ENCODE results near the gene UBTD2. TPM values are rescaled to one million over a fixed set of nuclear protein-coding genes. Genes with fewer than 3 reads are reported as not detected.

The UBTD2 gene
- total and polyA plus RNA-seq, 12 donors, result 7.5 to 11.3 (median 8.9) TPM

DNA sequence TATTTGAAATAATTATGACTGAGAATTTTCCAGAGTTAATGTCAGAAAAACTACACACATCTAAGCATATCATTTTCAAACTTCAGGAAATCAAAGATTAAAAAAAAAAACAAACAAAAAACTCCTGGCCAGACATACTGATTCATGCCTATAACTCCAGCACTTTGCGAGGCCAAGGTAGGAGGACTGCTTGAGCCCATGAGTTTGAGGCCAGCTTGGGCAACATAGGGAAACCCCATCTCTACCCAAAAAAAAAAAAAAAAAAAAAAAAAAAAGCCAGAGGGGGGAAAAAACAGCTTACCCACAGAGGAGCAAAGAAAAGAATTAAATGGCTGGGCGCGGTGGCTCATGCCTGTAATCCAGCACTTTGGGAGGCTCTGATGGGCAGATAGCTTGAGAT is 67.2 kb downstream of the UBTD2 start:
- peaks cover 0 to 17% (median 2%) of the 10 kb centered on the region in 11 donors for H3K9me3 ChIP-seq
- TF ChIP-seq, protein P1, sequence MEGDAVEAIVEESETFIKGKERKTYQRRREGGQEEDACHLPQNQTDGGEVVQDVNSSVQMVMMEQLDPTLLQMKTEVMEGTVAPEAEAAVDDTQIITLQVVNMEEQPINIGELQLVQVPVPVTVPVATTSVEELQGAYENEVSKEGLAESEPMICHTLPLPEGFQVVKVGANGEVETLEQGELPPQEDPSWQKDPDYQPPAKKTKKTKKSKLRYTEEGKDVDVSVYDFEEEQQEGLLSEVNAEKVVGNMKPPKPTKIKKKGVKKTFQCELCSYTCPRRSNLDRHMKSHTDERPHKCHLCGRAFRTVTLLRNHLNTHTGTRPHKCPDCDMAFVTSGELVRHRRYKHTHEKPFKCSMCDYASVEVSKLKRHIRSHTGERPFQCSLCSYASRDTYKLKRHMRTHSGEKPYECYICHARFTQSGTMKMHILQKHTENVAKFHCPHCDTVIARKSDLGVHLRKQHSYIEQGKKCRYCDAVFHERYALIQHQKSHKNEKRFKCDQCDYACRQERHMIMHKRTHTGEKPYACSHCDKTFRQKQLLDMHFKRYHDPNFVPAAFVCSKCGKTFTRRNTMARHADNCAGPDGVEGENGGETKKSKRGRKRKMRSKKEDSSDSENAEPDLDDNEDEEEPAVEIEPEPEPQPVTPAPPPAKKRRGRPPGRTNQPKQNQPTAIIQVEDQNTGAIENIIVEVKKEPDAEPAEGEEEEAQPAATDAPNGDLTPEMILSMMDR (IDR thresholded peaks at IDR 0.05), result no peak
- no peak overlapping the region for H3K4me3 ChIP-seq
- H3K36me3 ChIP-seq, result peaks cover 0 to 68% (median 5%) of the 10 kb centered on the region in 9 donors
- H3K27ac ChIP-seq, result no peak overlapping the region
- H3K27me3 ChIP-seq, result no peaks in the 10 kb centered on the region
- 80 to 98% methylated on average over 3 of the region's 3 CpGs for WGBS, 2 donors
- DNase-seq (no peak), ATAC-seq (no peak)
- intact Hi-C loops (cut with DNase I), result loop anchor here in 1 of 10 donors (10.0 kb wide), 1 partner anchor 68 kb away; the partner anchor contains the start of gene UBTD2
- no peaks in the 10 kb centered on the region for H3K4me1 ChIP-seq

DNA sequence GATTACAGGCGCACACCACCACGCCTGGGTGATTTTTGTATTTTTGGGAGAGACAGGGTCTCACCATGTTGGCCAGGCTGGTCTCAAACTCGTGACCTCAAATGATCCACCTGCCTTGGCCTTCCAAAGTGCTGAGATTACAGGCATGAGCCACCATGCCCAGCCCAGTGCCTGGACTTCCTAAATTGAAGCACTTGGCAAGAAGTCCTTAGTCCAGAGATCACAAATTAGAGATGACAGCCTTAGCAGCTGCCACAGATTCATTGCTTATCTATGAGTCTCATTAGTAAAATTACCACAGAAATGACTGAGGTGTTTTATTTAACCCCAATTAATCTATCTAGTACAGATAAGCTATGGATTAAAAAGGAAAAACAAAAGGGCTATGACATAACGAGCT is 70.4 kb downstream of the UBTD2 start:
- DNase-seq (no peak), ATAC-seq (no peak)
- Histone ChIP-seq H3K4me3 (no peak overlapping the region), H3K4me1 (no peaks in the 10 kb centered on the region), H3K9me3 (peaks cover 0 to 1% (median 0%) of the 10 kb centered on the region in 11 donors), H3K36me3 (peaks cover 0 to 65% (median 0%) of the 10 kb centered on the region in 9 donors), H3K27me3 (no peaks in the 10 kb centered on the region), H3K27ac (no peak overlapping the region)
- 83 to 96% methylated on average over 4 of the region's 4 CpGs for whole genome bisulfite sequencing, 2 donors
- TF ChIP-seq, protein P1 (IDR thresholded peaks at IDR 0.05), result no peak
- intact Hi-C loops (cut with DNase I), result loop anchor here in 1 of 10 donors (10.0 kb wide), 1 partner anchor 72 kb away; the partner anchor contains the start of gene UBTD2

DNA sequence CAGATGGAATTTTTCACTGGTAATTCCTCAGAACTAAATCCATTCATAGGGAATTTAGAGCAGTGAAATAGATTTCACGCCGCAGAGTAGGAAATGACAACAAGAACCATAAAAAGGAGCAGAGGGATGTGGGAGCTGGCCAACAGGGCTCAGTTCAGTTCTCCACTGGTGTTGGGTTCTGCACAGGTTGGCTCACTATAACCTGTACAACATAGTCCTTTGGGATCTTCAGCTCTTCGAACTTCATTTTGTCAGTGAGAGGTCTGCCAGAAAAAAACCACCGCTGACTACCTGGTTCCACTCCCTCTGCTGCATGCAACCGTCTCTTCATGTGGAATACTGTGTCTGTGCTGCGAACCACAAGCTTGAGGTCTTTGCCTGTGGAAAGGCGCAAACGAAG is 71.9 kb downstream of the UBTD2 start:
- TF ChIP-seq, protein P1 (IDR thresholded peaks at IDR 0.05), result no peak
- DNase-seq (no peak), ATAC-seq (no peak)
- Histone ChIP-seq H3K36me3 (peaks cover 0 to 58% (median 0%) of the 10 kb centered on the region in 9 donors), H3K27ac (no peak overlapping the region), H3K4me3 (no peak overlapping the region), H3K4me1 (no peaks in the 10 kb centered on the region), H3K9me3 (no peaks in the 10 kb centered on the region), H3K27me3 (no peaks in the 10 kb centered on the region)
- intact Hi-C loops (cut with DNase I), result loop anchor here in 1 of 10 donors (10.0 kb wide), 1 partner anchor 73 kb away; the partner anchor contains the start of gene UBTD2
- WGBS, 2 donors, result 91 to 92% methylated on average over 8 of the region's 8 CpGs

DNA sequence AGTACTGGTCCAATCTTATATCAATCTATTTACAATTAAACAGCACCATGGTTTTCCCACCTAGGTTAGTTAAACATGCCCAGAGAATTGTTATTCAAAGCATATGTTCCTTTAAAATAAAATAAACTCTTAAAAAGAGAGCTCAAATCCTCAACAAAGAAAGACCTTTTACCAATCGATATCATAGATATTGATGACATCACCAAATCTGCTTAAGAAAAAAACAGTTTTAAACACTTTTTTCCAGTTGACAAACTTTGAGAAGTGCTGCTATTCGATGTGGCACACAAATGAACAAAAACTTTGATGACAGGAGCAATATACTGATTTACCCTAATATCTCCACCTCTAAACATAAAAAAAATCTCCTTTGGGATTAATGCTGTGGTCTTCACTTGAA is 73.8 kb downstream of the UBTD2 start:
- Histone ChIP-seq H3K4me3 (no peak overlapping the region), H3K27ac (no peak overlapping the region), H3K9me3 (no peaks in the 10 kb centered on the region), H3K27me3 (no peaks in the 10 kb centered on the region), H3K36me3 (peaks cover 0 to 58% (median 0%) of the 10 kb centered on the region in 9 donors), H3K4me1 (no peaks in the 10 kb centered on the region)
- no peak for ATAC-seq
- TF ChIP-seq, protein P1 (IDR thresholded peaks at IDR 0.05), result no peak
- DNase-seq, result no peak
- 97 to 98% methylated on average over 2 of the region's 2 CpGs for WGBS, 2 donors
- intact Hi-C loops (cut with DNase I), result loop anchor here in 1 of 10 donors (10.0 kb wide), 1 partner anchor 75 kb away; the partner anchor contains the start of gene UBTD2
